Dedifferentiated amniotic fluid mesenchymal stem cell (primary cell): ENCODE data around the gene CCDC57.

Experiments used
- DNase-seq: peaks from one replicate; pipeline ENCODE4 v3.0.0-alpha.2; 2016; ENCODE audit errors: extremely low spot score

Gene CCDC57

DNA sequence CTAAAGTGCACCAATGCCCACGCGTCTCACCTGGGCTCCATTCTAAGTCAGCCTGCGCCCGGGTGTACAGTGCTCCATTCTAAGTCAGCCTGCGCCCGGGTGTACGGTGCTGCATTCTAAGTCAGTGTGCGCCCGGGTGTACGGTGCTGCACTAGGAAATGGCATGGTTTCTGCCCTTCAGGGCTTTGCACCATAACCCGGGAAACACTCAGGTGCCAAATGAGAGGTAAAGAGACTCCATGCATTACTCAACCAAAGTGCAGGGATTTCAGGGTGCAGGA lies 85.4 kb downstream of the CCDC57 start:
- DNase-seq = no peak

DNA sequence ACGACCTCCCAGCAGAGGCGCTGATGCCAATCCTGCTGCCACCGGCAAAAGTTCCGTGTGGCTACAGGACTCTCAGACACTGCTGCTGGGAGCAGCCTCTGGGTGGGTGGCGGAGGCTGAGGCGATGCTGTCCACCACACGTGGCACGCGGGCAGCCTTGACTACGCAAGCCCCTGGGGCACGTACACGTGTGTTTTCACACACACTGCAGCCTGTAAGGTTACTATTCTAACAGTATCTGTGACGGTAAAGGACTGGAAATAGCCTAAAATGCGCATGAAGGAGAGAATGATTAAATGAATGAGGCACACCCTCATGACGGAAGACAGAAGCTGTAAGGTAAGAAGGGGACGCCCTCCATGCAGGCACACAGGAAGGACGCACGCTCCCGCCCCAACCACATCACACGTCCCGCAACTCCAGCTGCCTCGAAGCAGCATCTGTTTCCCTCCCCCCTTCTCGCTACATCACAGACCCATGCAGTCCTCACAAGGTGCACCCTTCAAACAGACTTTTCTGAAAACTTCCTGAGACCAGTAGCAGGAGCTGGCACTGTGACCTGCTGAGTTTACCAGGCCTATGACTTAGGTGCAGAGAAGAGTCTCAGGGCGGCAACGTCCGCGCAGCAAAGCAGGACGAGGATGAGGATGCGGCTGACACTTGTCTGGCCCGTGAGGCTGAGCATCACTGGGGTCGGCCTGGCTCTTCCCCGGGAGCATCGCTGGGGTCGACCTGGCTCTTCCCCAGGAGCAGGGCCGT lies 85.9 kb downstream of the CCDC57 start:
- DNase-seq = no peak

DNA sequence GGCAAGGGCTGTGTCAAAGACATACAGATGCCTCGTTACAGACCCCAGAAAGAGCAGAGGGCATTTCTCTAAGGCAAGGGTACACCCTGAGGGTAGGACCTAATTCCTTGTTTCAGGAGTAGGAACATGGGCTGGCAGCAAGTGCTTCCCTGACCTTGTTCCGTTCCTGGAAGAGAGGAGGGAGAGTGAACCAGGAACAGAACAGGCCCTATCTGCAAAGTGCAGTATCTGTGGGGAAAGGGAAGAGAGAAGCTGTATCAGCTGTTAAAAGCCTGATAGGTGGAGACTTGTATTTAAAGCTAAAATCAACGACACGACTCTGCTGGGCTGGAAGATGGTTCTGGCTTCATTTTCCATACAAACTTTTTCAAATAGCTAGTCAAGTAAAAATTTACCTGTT lies 88.5 kb downstream of the CCDC57 start:
- no peak for DNase-seq

DNA sequence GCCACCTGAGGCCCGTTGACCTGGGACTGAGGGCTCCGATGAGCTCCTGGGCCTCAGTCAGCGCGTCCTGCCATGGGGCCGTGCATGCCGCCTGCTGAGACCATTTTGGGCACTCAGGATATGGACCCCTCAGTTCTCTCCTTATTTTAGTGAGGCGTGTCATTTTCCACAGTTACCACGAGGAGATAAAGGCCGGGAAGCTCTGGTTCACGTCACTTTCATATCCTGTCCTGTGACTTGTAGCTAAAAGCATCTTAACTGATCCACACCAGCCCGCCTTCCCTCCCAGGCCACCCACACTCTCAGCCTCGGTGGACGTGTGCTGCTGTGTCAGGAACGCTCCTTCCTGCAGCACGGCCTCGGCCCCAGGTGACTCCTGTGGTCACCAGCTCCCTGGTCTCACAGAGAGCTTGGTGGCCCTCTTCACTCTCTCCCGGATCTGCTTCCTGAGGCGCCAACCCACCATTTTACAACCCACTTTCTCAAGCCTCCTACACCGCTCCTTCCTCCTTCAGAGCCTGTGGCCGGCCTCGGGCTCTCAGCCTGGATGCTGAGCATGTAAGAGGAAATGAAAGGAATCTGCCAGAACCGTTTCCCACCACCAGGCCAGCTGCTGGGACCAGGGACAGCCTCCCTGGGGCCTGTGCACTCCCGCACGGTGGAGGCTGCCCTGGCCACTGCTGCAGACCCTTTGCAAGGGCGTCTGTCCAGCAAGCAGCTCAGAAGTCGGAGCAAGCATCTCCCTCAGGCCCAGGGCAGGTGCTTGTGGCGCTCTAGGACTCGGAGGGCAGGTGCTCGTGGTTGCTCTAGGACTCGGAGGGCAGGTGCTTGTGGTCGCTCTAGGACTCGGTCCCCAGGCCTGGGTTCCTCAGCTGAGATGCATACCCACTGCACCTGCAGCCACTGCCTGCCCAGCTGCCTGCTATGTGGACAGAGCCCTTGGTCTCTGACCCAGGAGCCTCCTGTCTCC lies 90.7 kb downstream of the CCDC57 start:
- DNase-seq = no peak

DNA sequence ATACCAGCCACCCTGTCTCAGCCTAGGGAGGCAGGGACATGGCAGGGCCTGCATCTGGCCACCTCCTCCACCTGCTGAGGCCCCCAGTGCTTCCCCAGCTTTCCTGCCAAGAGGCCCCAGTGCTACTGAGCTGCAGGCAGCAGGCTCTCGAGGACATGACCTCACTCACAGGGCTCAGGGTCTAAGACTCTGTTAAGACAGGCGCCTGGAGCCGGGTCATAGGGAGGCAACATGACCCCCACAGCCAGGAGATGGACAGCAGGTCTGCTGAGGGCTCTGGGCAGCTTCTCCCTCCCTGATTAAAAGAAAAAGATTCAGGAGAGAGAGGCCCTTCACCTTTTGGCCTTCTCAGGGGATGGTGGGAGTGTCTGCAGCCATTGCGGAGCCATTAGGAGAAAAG lies 91.4 kb downstream of the CCDC57 start:
- no peak for DNase-seq

DNA sequence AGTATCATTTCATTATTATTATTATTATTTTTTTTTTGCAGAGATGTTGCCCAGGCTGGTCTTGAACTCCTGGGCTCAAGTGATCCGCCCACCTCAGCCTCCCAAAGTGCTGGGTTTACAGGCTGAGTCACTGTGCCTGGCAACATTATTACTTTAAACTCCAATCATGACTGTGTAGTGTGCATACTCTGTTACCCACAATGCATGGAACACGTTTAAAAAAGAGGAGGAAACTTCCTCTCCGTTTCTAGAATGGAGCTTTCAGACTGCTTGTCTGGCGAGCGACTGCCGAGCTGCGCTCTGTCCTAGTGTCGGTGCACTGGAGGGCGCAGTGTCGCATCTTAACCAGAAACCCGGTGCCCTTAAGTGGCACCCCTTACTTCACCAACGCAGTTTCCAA lies 92.5 kb downstream of the CCDC57 start:
- no peak for DNase-seq

DNA sequence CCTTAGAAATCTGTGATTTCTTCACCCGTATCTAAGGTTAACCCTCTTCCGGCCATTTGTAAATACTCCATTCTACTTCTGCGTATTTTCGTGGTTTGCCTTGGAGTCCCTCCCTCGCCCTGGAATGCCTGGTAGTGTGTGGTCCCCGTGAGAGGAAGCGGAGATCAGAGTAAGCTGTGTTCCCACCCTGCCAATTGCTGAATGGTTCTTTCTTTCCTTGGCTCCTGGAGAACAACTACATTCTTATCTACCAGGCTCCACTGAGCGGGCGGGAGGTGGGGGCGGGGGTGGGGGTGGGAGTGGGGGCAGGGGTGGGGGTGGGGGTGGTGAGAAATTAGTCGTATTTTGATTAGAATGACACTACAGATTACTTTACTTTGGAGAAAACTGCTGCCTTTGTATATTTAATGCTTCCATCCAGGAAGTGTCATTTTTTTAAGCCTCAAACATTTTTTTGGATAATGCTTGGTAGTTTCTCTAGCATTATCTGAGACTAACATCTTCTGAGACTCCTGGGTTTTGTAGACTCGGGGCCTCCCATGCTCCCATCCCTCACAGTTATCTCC lies 93.7 kb downstream of the CCDC57 start:
- no peak for DNase-seq

DNA sequence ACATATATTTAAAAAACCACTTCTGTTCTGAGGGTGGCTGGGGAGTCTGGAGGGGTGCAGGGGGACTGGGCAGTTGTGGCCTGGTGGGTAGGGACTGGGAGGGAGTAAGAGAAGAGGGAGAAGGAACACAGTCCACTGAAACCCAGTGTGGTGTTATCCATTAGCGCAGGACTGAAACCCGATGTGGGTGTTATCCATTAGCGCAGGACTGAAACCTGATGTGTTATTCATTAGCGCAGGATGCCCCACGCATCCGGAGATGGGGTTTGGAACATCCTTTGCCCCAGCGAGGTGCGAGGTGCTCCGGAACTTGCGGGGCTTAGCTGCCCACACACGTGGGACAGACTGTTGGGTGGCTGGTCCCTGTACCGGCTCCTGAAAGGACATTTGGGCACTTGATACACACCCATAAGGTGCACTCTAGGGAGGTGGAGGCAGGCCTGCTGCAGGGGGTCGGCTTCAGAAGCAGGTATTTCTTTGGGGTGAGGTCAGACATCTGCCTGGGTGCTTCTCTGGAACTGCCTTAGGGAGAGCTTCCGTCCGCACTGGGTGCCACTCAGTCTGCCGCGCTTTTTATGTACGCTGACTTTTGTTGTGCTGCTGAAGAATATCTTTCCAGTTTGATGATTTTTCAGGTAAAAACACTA lies 94.4 kb downstream of the CCDC57 start:
- no peak for DNase-seq

DNA sequence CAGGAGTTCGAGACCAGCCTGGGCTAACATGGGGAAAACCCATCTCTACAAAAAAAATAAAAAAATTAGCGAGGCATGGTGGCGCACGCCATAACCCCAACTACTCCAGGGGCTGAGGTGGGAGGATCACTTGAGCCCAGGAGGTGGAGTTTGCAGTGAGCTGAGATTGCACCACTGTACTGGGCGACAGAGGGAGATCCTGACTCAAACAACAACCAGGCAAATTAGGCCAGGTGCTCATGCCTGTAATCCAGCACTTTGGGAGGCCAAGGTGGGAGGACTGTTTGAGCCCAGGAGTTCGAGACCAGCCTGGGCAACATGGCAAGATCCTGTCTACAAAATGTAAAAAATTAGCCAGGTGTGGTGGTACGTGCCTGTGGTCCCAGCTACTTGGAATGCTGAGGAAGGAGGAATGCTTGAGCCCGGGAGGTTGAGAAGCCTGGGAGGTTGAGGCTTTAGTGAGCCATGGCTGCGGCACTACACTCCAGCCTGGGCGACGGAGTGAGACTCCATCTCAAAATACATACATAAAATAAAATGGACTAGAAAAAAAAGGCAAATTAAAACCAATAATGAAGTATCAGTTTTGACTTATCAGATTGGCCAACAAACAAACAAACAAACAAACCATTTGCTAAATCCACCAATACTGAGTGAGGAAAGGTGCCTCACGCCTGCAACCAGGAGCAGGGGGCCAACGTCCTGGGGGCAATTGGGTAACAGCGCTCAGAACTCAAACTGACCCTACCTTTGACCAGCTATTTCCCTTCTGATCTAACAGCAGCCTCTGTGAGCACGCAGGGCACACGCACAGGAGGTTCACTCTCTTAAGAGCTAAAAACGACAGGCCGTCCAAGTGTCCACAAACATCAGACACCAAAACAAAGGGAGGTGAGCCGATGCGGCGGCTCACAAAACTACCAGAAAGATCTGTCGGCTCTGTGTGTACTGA lies 95.2 kb downstream of the CCDC57 start:
- no peak for DNase-seq

DNA sequence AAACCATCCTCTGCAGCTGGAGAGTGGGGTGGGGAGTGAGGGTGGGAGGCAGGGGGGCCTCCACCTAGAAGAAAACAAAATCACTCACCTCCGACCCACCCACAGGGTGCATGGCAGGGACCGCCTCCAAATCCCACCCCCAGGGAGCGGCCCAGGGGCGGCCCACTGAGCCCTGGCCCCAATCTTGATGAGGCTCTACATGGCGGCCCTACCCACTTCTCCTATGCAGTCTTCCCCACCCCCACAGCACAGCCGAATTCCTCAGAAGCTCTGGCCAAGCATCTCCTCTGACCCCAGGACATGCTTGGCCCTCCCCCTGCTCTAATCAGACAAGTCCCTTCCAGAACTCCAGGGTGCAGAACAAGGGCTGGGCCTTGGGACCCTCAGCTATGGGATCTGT lies 96.4 kb downstream of the CCDC57 start:
- DNase-seq = no peak

DNA sequence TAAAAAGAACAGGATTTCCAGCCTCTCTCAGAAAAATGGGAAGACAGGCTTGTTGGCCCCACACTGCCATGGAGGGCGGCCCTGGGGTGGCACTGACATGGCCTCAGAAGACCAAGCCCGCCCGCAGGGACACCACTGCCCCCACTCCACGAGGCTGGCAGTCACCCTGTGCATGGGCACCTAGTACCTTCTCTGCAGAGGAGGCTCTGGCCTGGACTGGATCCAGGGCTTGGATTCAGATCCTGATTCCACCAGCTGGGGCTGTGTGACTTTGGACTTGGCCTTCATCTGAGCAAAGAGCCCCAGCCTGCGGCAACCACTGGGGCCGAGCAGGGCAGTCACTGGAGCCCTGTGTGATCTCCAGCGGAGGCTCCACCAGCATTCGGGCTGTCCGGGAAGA lies 97.8 kb downstream of the CCDC57 start:
- no peak for DNase-seq

DNA sequence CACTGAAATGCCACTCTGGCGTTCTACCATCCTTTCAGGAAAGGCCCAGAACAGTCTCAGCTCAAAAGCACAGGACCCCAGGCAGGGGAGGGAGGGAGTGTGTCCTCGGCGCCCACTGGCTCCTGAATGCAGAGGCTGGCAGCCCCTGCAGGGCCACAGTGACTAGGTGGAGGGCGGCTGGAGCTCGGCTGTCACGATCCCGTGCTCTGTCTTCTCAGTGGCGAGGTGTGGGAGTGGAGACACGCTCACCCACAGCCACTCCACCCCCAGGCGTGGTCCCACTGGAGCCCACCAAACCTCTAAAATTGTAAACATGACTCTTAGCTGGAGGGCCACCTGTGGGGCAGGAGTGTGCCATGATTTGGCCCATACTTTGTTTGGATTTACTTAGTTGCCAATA lies 98.2 kb downstream of the CCDC57 start:
- no peak for DNase-seq

DNA sequence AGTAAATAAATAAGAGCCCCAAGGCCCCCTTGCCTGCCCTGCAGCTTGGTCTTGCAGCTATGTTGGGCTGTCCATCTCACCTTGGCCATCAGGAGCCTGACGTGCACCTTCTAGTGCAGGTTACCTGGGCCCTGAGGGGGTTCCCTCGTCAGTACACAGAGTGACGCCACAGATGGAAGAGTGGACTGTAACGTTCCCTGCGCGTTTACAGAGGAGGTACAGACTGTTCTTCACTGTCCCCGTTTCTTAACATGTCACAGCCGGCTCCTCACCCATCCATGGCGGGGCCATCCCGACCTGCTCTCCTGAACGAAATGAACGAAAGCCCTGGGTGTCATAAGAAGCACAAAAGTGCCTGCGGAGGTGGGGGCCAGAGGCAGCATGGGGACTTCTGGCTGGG lies 98.7 kb downstream of the CCDC57 start:
- no peak for DNase-seq

DNA sequence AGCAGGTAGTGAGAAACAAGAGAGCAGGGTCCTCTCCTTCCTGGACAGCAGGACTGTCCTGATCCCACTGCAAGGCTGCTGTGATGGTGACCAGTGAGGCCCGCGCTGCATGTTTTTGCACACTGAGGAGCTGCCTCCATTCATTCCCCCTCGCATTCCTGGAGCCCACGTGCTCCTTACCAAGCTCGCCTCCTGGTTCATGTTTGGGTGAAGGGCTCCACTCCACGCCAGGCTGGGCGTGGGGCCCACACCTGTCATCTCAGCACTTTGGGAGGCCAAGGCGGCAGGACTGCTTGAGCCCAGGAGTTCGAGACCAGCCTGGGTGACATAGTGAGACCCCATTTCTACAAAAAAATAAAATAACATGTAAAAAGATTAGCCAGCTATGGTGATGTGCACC lies 99.2 kb downstream of the CCDC57 start:
- DNase-seq = no peak

DNA sequence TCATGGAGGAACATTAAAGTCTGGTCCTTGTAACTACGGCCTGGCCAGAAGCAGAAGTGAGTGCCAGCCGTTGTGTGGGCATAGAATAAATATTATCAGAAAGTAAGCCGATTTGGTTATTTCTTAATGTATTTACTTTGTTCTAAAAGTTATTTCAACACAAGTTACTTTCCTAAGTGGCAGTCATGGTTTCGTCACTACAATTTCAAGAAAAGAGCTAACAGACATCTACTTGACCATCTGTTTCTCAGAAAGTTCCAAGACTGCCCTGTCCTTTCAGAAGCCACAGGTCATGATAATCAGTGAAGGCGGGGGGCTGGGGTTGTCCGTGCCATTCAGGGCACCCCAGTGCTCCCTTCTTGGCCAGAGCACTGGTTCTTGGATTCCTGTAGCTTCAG lies 99.7 kb downstream of the CCDC57 start:
- DNase-seq = no peak

DNA sequence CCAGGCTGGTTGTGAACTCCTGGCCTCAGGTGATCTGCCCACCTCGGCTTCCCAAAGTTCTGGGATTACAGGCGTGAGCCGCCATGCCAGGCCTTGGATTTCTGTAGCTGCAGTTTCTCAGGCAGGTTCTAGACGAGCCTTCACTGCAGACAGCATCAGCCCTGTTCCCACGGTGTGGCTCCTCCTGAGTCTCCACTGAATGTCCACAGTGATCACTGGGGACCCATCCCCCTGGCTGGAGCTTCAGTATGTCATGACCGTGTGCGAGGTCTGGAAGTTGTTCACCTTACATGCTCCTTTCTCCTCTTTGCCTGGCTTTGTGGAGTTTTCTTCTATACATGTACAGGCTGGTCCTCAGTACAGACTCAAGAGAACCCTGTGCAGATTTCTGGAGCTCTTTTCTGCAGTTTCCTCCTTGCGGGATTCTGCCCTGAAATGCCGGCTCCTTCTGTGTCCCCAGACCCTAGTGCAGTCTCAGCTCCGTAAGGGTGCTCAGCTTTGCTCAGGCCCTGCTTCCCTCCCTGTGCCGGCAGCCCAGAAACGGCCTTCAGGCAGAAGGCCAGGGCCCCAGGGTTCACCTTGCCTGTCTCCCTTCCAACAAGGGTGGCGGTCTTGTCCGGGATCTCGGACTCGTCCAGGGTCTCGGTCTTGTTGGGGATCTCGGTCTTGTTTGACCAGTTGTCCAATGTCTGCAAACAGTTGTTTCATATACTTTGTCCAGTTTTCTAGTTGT lies 100.3 kb downstream of the CCDC57 start:
- DNase-seq = no peak

DNA sequence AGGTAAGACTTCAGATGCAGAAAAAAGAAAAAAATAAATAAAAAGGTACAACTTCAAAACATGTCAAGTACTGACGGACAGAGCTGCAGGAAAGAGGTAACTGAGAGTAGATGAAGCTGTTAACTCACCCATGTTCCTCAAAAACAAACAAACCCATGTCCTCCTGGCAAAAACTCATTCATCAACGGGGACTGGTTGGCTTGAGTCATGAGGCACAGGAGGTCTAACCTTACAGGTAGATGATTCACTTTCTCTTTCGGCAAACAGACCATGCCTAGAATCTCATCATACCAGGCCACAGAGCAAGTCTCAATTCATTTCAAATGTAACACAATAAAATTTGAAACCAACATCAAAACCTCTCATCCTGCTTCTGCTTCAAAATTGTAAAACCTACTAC lies 102.3 kb downstream of the CCDC57 start:
- DNase-seq = no peak

DNA sequence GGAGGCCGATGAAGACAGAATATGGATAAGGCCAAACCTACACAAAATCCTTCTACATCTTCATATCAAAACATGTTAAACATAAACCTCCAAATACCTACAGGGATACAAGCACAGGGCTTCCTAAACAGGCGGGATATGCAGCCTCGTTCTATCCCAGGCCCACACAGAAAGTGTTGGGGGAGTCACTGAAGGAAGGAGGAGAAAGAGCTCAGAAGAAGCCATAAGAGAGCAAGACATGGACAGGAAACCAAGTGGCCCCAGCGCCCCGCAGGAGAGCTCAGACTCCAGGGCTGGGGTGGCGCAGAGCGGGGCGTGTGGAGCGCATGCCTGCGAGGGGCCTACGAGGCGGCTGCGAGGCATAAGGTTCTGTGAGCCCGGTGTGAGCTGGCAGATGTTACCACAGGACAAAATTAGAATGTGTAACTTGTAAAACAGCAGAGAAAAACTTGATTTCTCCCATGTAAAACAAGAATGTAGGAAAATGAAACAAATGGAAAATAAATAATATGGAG lies 103.6 kb downstream of the CCDC57 start:
- DNase-seq = no peak

DNA sequence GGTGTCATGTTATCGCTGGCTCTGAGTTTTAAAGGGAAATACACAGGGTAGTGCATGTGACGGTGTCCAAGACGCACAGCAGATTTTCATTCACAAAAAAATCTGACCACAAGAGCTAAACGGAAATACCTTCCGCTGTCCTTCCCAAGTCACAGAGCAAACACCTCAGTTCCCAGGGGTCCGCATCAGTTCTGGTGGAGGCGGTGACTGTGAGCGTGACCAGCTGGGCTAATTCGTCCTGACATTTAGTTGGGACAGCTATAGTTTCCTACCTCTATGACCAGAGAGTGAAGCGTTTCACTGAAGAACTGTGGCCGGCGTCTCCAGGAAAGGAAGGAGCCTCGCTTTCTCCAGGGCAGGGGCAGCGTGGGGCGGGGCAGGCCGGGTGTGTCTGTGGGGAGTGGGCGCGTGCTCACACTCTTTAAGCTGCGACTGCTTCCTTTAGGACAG lies 104.1 kb downstream of the CCDC57 start:
- DNase-seq = no peak

DNA sequence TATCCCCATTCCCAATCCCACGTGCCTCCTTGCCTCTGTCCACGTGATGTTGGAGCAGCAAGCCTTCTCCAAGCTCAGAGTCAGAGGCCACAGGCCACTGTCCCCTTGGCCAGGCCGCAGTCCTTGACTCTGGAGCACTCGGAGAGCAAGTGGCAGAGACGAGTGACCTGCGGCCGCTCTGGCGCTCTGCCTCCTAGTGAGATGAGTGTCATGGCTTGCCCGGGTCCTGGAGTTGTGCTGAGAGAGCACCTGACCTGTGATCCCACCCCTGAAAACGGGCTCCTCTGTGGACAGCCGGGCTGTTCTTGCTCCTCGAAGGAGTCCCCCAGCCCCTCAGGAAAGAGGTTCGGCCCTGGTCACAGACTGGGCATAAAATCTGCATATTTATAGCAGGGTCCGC lies 104.6 kb downstream of the CCDC57 start:
- DNase-seq = no peak
